ENCODE results near the gene LMNTD1.
"Not testable (repeated sequence)": the region's sequence is repeated elsewhere in the genome, so short reads cannot be mapped to it uniquely, and the experiment has no call there.

Gene LMNTD1

GRCh38 chr12:25493682-25494081, 59.4 kb downstream of the LMNTD1 start:
- H3K79me2 ChIP-seq (ENCODE audit: control insufficient read depth, insufficient read depth, low read length, unreplicated experiment): no peaks in the 10 kb centered on the region
- H3K36me3 ChIP-seq (ENCODE audit: insufficient read depth, low read length): no peaks in the 10 kb centered on the region
- no peak overlapping the region for H3K27ac ChIP-seq (ENCODE audit: low read depth, low read length)
- H3K4me3 ChIP-seq (ENCODE audit: low read depth, low read length): no peak overlapping the region
- peaks cover 20% of the 10 kb centered on the region for H3K4me1 ChIP-seq (ENCODE audit: control insufficient read depth, insufficient read depth, low read length, unreplicated experiment)
- no peaks in the 10 kb centered on the region for H3K27me3 ChIP-seq (ENCODE audit: insufficient read depth, low read length)
- no peak overlapping the region for H2AFZ ChIP-seq (ENCODE audit: low read length, unreplicated experiment)

DNA sequence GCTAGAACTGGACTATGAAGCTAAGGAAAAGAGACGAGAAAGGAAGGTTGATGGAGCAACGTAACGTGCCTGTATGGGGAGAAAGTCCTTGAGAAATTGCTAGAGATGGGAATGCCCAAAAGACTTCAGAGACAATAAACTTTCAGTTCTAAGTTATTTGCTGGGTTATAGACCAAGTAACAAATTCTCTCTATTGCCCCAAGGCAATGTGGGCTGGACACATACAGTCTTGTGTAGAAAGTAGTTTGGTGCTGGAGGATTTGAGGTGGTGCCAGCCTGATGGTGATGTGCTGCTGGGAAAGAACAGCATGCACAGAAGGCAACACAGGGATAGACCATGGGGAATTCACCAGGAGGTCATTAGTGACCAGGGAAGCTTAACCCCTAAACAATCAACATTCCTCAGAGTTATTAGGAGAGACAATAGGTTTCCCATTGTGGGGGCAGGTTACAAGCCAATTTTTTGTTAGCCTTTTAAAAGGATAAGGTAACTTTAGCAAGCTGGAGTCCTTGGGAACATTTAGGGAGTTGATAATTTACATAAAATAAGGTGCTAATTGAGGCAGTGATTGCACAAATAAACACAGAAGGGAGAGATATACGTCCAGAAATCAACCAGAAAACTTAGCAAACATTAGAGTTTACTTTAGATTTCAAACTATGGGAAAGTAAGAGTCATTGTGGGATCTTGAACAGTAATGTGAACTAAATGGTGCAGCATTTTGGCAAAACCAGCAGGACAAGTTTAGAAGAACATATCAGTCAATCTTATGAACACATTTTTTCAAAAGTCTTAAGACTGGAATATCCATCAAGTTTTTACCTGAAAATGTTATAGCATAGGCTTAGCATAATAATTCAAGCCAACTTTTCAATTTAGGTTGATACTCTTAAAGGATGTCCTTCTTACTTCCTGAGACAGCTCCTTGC, 61.4 kb downstream of the LMNTD1 start:
- Histone ChIP-seq H2AFZ (ENCODE audit: low read length, unreplicated experiment) (no peak overlapping the region), H3K4me3 (ENCODE audit: low read depth, low read length) (no peak overlapping the region), H3K4me1 (ENCODE audit: control insufficient read depth, insufficient read depth, low read length, unreplicated experiment) (peaks cover 20% of the 10 kb centered on the region), H3K27ac (ENCODE audit: low read depth, low read length) (no peak overlapping the region), H3K79me2 (ENCODE audit: control insufficient read depth, insufficient read depth, low read length, unreplicated experiment) (no peaks in the 10 kb centered on the region), H3K27me3 (ENCODE audit: insufficient read depth, low read length) (no peaks in the 10 kb centered on the region), H3K36me3 (ENCODE audit: insufficient read depth, low read length) (no peaks in the 10 kb centered on the region)

DNA sequence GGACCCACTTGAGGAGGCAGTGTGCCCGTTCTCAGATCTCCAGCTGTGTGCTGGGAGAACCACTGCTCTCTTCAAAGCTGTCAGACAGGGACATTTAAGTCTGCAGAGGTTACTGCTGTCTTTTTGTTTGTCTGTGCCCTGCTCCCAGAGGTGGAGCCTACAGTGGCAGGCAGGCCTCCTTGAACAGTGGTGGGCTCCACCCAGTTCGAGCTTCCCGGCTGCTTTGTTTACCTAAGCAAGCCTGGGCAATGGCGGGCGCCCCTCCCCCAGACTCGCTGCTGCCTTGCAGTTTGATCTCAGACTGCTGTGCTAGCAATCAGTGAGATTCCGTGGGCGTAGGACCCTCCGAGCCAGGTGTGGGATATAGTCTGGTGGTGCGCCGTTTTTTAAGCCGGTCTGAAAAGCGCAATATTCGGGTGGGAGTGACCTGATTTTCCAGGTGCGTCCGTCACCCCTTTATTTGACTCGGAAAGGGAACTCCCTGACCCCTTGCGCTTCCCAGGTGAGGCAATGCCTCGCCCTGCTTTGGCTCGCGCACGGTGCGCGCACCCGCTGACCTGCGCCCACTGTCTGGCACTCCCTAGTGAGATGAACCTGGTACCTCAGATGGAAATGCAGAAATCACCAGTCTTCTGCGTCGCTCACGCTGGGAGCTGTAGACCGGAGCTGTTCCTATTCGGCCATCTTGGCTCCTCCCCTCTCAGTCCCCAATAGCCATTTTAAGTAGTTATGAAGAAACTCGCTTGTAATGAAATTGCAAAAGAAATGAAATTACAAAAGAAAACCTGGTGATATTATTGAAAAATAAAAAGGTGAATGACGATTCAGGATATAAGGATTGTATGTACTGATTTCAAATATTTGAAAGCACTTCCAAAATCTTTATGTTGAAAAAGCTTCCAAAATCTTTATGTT, 63.9 kb downstream of the LMNTD1 start:
- H3K27ac ChIP-seq (ENCODE audit: low read depth, low read length); H3K4me1 ChIP-seq (ENCODE audit: control insufficient read depth, insufficient read depth, low read length, unreplicated experiment); H3K79me2 ChIP-seq (ENCODE audit: control insufficient read depth, insufficient read depth, low read length, unreplicated experiment); H3K36me3 ChIP-seq (ENCODE audit: insufficient read depth, low read length); H3K27me3 ChIP-seq (ENCODE audit: insufficient read depth, low read length); H2AFZ ChIP-seq (ENCODE audit: low read length, unreplicated experiment); H3K4me3 ChIP-seq (ENCODE audit: low read depth, low read length): not testable (repeated sequence)

DNA sequence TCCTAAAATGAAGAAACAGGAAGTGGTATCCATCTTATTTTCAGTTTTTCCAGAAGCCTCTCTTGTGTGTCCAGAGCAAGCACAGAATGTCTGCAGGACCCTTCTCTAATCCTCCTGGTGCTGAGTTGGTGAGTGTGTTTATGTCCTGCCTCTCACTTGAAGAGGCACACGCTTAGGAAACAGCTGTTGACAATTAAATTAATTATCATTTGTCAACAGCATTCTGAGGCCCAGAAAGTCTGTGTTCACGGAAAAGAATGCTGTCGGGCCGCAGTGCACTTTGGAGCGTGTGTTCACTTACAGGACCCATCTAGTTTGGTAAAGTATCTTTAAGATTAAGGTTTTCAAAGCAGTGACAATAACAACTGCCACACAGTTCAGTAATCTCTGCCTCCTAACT, 70.5 kb downstream of the LMNTD1 start:
- Histone ChIP-seq H3K27ac (ENCODE audit: low read depth, low read length) (no peak overlapping the region), H3K4me1 (ENCODE audit: control insufficient read depth, insufficient read depth, low read length, unreplicated experiment) (no peaks in the 10 kb centered on the region), H3K36me3 (ENCODE audit: insufficient read depth, low read length) (no peaks in the 10 kb centered on the region), H3K27me3 (ENCODE audit: insufficient read depth, low read length) (no peaks in the 10 kb centered on the region), H3K4me3 (ENCODE audit: low read depth, low read length) (no peak overlapping the region), H3K79me2 (ENCODE audit: control insufficient read depth, insufficient read depth, low read length, unreplicated experiment) (no peaks in the 10 kb centered on the region), H2AFZ (ENCODE audit: low read length, unreplicated experiment) (peak overlapping the region; percentile 51)

DNA sequence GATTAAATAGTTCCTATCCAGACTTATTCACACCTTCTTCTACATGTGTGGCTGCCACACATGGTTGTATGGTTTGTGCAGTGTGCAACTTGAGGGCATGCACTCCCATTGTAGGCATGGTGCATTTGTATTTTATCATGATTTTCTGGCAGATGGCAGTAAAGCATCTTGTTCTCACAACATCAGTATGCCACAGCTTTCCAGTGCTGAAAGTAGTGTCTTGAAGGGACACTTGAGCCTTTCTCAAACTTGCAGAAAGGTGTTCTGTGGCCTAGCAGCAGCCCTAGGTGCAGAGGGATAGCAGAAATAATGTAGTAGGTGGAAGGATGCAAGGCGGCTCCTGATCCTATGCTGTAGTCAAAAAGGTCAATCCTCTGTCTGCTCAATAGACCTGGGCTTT, 72.9 kb downstream of the LMNTD1 start:
- Histone ChIP-seq H3K27me3 (ENCODE audit: insufficient read depth, low read length) (no peaks in the 10 kb centered on the region), H3K4me1 (ENCODE audit: control insufficient read depth, insufficient read depth, low read length, unreplicated experiment) (no peaks in the 10 kb centered on the region), H3K36me3 (ENCODE audit: insufficient read depth, low read length) (no peaks in the 10 kb centered on the region), H2AFZ (ENCODE audit: low read length, unreplicated experiment) (no peak overlapping the region), H3K27ac (ENCODE audit: low read depth, low read length) (no peak overlapping the region), H3K4me3 (ENCODE audit: low read depth, low read length) (no peak overlapping the region), H3K79me2 (ENCODE audit: control insufficient read depth, insufficient read depth, low read length, unreplicated experiment) (no peaks in the 10 kb centered on the region)

DNA sequence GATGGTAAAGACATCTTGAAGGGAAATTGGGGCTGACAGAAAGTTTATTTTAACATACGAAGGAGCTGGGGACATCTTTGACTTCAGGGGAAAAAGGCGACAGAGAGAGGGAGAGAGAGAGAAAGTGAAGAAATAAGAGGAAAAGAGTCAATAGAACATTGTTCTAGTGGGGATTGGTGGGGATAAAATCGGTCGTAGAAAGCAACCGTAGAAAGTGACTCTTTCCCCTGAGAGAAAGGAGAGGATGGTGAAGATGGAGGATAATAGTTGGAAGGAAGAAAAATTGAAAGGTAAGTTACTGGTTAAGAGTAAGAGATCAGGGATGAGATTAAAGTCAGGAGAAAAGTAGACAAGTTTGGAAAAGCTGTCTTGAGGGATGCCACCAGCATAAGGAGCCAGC, 75.9 kb downstream of the LMNTD1 start:
- no peak overlapping the region for H3K4me3 ChIP-seq (ENCODE audit: low read depth, low read length)
- H3K27me3 ChIP-seq (ENCODE audit: insufficient read depth, low read length): no peaks in the 10 kb centered on the region
- no peaks in the 10 kb centered on the region for H3K79me2 ChIP-seq (ENCODE audit: control insufficient read depth, insufficient read depth, low read length, unreplicated experiment)
- no peak overlapping the region for H2AFZ ChIP-seq (ENCODE audit: low read length, unreplicated experiment)
- H3K36me3 ChIP-seq (ENCODE audit: insufficient read depth, low read length): no peaks in the 10 kb centered on the region
- H3K4me1 ChIP-seq (ENCODE audit: control insufficient read depth, insufficient read depth, low read length, unreplicated experiment): no peaks in the 10 kb centered on the region
- no peak overlapping the region for H3K27ac ChIP-seq (ENCODE audit: low read depth, low read length)

DNA sequence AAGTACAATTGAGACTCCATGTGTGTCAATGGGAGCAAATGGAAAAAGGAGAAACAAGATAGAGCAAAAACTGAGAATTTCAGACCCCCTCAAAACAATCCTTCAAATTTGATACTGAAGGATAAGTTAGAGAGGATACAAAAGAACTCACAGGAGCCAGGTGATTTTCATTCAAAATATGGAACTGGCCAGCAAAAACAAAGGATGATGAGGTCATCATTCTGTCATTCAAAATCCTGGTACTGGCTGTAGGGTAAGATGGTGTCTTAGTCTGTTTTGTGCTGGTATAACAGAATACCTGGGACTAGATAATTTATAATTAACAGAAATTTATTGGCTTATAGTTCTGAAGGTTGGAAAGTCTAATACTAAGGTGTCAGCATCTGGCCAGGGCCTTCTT, 80.6 kb downstream of the LMNTD1 start:
- H3K36me3 ChIP-seq (ENCODE audit: insufficient read depth, low read length): no peaks in the 10 kb centered on the region
- no peak overlapping the region for H3K4me3 ChIP-seq (ENCODE audit: low read depth, low read length)
- H3K27me3 ChIP-seq (ENCODE audit: insufficient read depth, low read length): no peaks in the 10 kb centered on the region
- no peaks in the 10 kb centered on the region for H3K4me1 ChIP-seq (ENCODE audit: control insufficient read depth, insufficient read depth, low read length, unreplicated experiment)
- H3K79me2 ChIP-seq (ENCODE audit: control insufficient read depth, insufficient read depth, low read length, unreplicated experiment): no peaks in the 10 kb centered on the region
- no peak overlapping the region for H2AFZ ChIP-seq (ENCODE audit: low read length, unreplicated experiment)
- H3K27ac ChIP-seq (ENCODE audit: low read depth, low read length): no peak overlapping the region

- no peak overlapping the region for H3K27ac ChIP-seq (ENCODE audit: low read depth, low read length)
- H3K4me3 ChIP-seq (ENCODE audit: low read depth, low read length): no peak overlapping the region
- no peak overlapping the region for H2AFZ ChIP-seq (ENCODE audit: low read length, unreplicated experiment)
- H3K27me3 ChIP-seq (ENCODE audit: insufficient read depth, low read length): no peaks in the 10 kb centered on the region
- no peaks in the 10 kb centered on the region for H3K36me3 ChIP-seq (ENCODE audit: insufficient read depth, low read length)
- H3K79me2 ChIP-seq (ENCODE audit: control insufficient read depth, insufficient read depth, low read length, unreplicated experiment): no peaks in the 10 kb centered on the region
- H3K4me1 ChIP-seq (ENCODE audit: control insufficient read depth, insufficient read depth, low read length, unreplicated experiment): no peaks in the 10 kb centered on the region
These were observed 83.2 kb downstream of the LMNTD1 start for GRCh38 chr12:25469861-25470260.

GRCh38 chr12:25469368-25469767, 83.7 kb downstream of the LMNTD1 start:
- Histone ChIP-seq H3K4me3 (ENCODE audit: low read depth, low read length) (no peak overlapping the region), H3K79me2 (ENCODE audit: control insufficient read depth, insufficient read depth, low read length, unreplicated experiment) (no peaks in the 10 kb centered on the region), H3K4me1 (ENCODE audit: control insufficient read depth, insufficient read depth, low read length, unreplicated experiment) (no peaks in the 10 kb centered on the region), H3K36me3 (ENCODE audit: insufficient read depth, low read length) (no peaks in the 10 kb centered on the region), H3K27ac (ENCODE audit: low read depth, low read length) (no peak overlapping the region), H3K27me3 (ENCODE audit: insufficient read depth, low read length) (no peaks in the 10 kb centered on the region), H2AFZ (ENCODE audit: low read length, unreplicated experiment) (no peak overlapping the region)

- Histone ChIP-seq H3K27me3 (ENCODE audit: insufficient read depth, low read length) (no peaks in the 10 kb centered on the region), H3K4me3 (ENCODE audit: low read depth, low read length) (no peak overlapping the region), H3K4me1 (ENCODE audit: control insufficient read depth, insufficient read depth, low read length, unreplicated experiment) (peaks cover 9% of the 10 kb centered on the region), H3K79me2 (ENCODE audit: control insufficient read depth, insufficient read depth, low read length, unreplicated experiment) (no peaks in the 10 kb centered on the region), H2AFZ (ENCODE audit: low read length, unreplicated experiment) (no peak overlapping the region), H3K36me3 (ENCODE audit: insufficient read depth, low read length) (no peaks in the 10 kb centered on the region), H3K27ac (ENCODE audit: low read depth, low read length) (no peak overlapping the region)
These were observed 89.6 kb downstream of the LMNTD1 start for GRCh38 chr12:25463521-25463920.
